ENCODE data around the gene C9orf78.

Gene C9orf78

GRCh38 chr9:129816501-129817435 lies 18.3 kb downstream of the C9orf78 start:
- Mint-ChIP-seq H3K27ac (peak overlapping the region; percentile 66), H3K4me3 (no peak overlapping the region), H3K36me3 (ENCODE audit: low read depth) (peaks cover 90% of the 10 kb centered on the region), H3K27me3 (no peaks in the 10 kb centered on the region), H3K9me3 (no peaks in the 10 kb centered on the region), H3K4me1 (ENCODE audit: low read depth) (peaks cover 16% of the 10 kb centered on the region)
- no peak for DNase-seq

GRCh38 chr9:129815278-129815677 lies 19.8 kb downstream of the C9orf78 start:
- Mint-ChIP-seq H3K36me3 (ENCODE audit: low read depth) (peaks cover 92% of the 10 kb centered on the region), H3K27ac (peak overlapping the region; percentile 71), H3K9me3 (no peaks in the 10 kb centered on the region), H3K4me1 (ENCODE audit: low read depth) (peaks cover 27% of the 10 kb centered on the region), H3K27me3 (no peaks in the 10 kb centered on the region), H3K4me3 (no peak overlapping the region)
- DNase-seq, result no peak

- peaks cover 94% of the 10 kb centered on the region for H3K36me3 Mint-ChIP-seq (ENCODE audit: low read depth)
- H3K4me1 Mint-ChIP-seq (ENCODE audit: low read depth), result peaks cover 27% of the 10 kb centered on the region
- peak overlapping the region; percentile 71 for H3K27ac Mint-ChIP-seq
- no peak overlapping the region for H3K4me3 Mint-ChIP-seq
- H3K27me3 Mint-ChIP-seq, result no peaks in the 10 kb centered on the region
- no peaks in the 10 kb centered on the region for H3K9me3 Mint-ChIP-seq
- DNase-seq, result no peak
These were observed 20.4 kb downstream of the C9orf78 start for GRCh38 chr9:129814432-129815223.

GRCh38 chr9:129813661-129814060 lies 21.4 kb downstream of the C9orf78 start:
- Mint-ChIP-seq H3K27me3 (no peaks in the 10 kb centered on the region), H3K27ac (no peak overlapping the region), H3K9me3 (no peaks in the 10 kb centered on the region), H3K36me3 (ENCODE audit: low read depth) (peaks cover 96% of the 10 kb centered on the region), H3K4me3 (no peak overlapping the region), H3K4me1 (ENCODE audit: low read depth) (peaks cover 29% of the 10 kb centered on the region)
- DNase-seq, result no peak

DNA sequence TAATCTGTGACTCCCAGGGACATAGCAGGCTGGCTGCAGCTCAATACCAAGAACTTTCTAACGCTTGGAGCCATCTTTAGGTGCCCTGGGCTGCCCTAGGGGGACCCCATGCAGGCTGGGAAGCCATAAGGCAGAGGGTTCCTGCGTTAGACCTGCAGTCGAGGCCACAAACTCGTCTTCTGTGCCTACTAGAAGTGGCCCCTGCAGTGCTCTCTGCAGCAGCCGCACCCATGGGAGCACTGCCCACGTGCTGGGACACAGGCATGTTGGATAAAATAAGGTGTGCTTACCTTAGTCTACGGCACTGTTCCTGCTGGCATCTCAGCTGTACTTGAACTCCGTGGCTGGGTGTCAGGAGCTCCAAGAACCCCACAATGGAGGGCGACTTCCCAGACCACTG lies 22.7 kb downstream of the C9orf78 start:
- H3K4me1 Mint-ChIP-seq (ENCODE audit: low read depth), result peaks cover 29% of the 10 kb centered on the region
- peak overlapping the region; percentile 77 for H3K27ac Mint-ChIP-seq
- no peaks in the 10 kb centered on the region for H3K9me3 Mint-ChIP-seq
- H3K4me3 Mint-ChIP-seq, result no peak overlapping the region
- DNase-seq, result no peak
- H3K27me3 Mint-ChIP-seq, result no peaks in the 10 kb centered on the region
- H3K36me3 Mint-ChIP-seq (ENCODE audit: low read depth), result peaks cover 97% of the 10 kb centered on the region

DNA sequence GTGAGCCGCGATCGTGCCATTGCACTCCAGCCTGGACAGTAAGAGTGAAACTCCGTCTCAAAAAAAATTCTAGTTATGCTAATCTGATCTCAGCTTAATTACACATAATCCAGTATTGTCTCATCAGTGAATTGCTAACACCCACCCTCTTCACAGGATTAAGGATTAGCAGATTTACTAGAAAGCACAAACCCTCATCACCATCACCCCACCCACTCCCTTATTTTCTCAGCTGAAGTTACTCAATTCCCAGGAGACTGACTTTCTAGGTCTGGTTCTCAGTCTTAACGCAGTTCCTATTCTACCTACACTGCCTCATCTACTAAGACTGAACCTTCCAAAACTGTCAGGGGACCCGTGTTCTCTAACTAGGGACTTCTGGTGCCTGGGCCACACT lies 23.1 kb downstream of the C9orf78 start:
- peak overlapping the region; percentile 77 for H3K27ac Mint-ChIP-seq
- DNase-seq, result no peak
- H3K4me3 Mint-ChIP-seq, result no peak overlapping the region
- peaks cover 31% of the 10 kb centered on the region for H3K4me1 Mint-ChIP-seq (ENCODE audit: low read depth)
- H3K9me3 Mint-ChIP-seq, result no peaks in the 10 kb centered on the region
- H3K36me3 Mint-ChIP-seq (ENCODE audit: low read depth), result peaks cover 97% of the 10 kb centered on the region
- H3K27me3 Mint-ChIP-seq, result no peaks in the 10 kb centered on the region

DNA sequence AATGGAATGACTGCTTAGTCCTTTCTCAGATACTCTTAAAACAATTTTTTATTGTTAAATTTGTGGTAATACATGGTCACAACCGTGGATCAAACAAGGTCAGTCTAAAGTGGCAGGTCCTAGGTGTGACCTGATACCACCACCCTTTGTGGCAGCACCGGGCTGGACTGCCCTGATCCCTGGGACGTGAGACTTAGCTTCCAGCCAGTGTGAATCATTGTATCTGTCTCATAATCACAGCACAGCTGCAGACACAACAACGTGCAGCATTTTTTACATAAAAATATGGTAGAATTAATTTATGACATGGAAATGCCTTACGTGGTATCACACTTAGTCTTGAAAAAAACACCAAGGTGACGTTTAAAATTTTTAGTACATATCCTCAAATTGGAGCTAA lies 24.3 kb downstream of the C9orf78 start:
- Mint-ChIP-seq H3K27ac (no peak overlapping the region), H3K27me3 (no peaks in the 10 kb centered on the region), H3K4me3 (no peak overlapping the region), H3K9me3 (no peaks in the 10 kb centered on the region), H3K4me1 (ENCODE audit: low read depth) (peaks cover 37% of the 10 kb centered on the region), H3K36me3 (ENCODE audit: low read depth) (peaks cover 97% of the 10 kb centered on the region)
- no peak for DNase-seq

DNA sequence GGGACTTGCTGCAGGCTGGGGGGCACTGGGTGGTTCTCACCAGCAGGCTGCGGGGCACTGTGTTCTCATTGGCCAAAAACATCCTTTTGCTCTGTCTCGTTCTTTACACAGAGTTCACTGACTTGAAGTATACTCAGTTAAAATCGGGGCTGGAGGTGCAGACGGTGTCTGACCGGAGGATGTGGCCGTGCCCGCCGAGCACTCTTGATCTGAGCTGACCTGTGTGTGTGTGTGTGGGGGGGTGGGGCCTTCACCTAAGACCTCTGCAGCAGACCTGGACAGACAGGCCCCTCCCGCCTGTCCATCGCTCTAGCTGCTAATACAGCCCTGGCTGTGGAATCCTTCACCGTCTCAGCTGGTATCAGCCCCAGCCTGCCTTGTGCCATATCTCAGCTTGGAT lies 25.0 kb downstream of the C9orf78 start:
- H3K36me3 Mint-ChIP-seq (ENCODE audit: low read depth), result peaks cover 97% of the 10 kb centered on the region
- no peaks in the 10 kb centered on the region for H3K9me3 Mint-ChIP-seq
- no peak overlapping the region for H3K4me3 Mint-ChIP-seq
- no peak for DNase-seq
- H3K27ac Mint-ChIP-seq, result no peak overlapping the region
- H3K27me3 Mint-ChIP-seq, result no peaks in the 10 kb centered on the region
- H3K4me1 Mint-ChIP-seq (ENCODE audit: low read depth), result peaks cover 41% of the 10 kb centered on the region

GRCh38 chr9:129809346-129809745 lies 25.7 kb downstream of the C9orf78 start:
- no peak for DNase-seq
- Mint-ChIP-seq H3K27me3 (no peaks in the 10 kb centered on the region), H3K4me3 (no peak overlapping the region), H3K36me3 (ENCODE audit: low read depth) (peaks cover 95% of the 10 kb centered on the region), H3K9me3 (no peaks in the 10 kb centered on the region), H3K4me1 (ENCODE audit: low read depth) (peaks cover 43% of the 10 kb centered on the region), H3K27ac (peak overlapping the region; percentile 76)

- peak overlapping the region; percentile 32 for H3K4me3 Mint-ChIP-seq
- peaks cover 34% of the 10 kb centered on the region for H3K4me1 Mint-ChIP-seq (ENCODE audit: low read depth)
- DNase-seq, result no peak
- peak overlapping the region; percentile 70 for H3K27ac Mint-ChIP-seq
- H3K36me3 Mint-ChIP-seq (ENCODE audit: low read depth), result peaks cover 71% of the 10 kb centered on the region
- H3K9me3 Mint-ChIP-seq, result no peaks in the 10 kb centered on the region
- no peaks in the 10 kb centered on the region for H3K27me3 Mint-ChIP-seq
These were observed 29.0 kb downstream of the C9orf78 start for GRCh38 chr9:129806061-129806460.

DNA sequence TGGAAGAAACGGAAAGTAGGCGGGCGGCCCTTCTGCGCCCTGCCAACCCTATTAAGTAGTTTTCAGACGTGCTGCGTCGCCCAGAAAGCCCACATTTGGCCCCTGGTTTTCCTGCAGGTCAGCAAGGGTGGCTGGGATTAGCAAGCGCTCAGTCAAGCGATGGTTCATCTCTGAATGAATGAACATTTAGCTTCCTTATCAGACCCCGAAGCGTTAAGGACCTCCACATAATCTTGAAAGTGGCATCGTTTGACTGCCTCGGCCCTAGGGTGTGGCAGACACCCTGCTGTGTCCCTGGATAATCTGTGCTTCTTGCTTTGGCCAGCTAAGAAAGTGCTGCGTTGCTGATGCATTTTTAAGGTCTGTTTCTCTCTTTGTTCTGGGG lies 31.4 kb downstream of the C9orf78 start:
- no peaks in the 10 kb centered on the region for H3K9me3 Mint-ChIP-seq
- H3K27ac Mint-ChIP-seq, result peak overlapping the region; percentile 94
- H3K36me3 Mint-ChIP-seq (ENCODE audit: low read depth), result peaks cover 47% of the 10 kb centered on the region
- peaks cover 27% of the 10 kb centered on the region for H3K4me1 Mint-ChIP-seq (ENCODE audit: low read depth)
- no peak for DNase-seq
- H3K4me3 Mint-ChIP-seq, result peak overlapping the region; percentile 87
- H3K27me3 Mint-ChIP-seq, result no peaks in the 10 kb centered on the region

DNA sequence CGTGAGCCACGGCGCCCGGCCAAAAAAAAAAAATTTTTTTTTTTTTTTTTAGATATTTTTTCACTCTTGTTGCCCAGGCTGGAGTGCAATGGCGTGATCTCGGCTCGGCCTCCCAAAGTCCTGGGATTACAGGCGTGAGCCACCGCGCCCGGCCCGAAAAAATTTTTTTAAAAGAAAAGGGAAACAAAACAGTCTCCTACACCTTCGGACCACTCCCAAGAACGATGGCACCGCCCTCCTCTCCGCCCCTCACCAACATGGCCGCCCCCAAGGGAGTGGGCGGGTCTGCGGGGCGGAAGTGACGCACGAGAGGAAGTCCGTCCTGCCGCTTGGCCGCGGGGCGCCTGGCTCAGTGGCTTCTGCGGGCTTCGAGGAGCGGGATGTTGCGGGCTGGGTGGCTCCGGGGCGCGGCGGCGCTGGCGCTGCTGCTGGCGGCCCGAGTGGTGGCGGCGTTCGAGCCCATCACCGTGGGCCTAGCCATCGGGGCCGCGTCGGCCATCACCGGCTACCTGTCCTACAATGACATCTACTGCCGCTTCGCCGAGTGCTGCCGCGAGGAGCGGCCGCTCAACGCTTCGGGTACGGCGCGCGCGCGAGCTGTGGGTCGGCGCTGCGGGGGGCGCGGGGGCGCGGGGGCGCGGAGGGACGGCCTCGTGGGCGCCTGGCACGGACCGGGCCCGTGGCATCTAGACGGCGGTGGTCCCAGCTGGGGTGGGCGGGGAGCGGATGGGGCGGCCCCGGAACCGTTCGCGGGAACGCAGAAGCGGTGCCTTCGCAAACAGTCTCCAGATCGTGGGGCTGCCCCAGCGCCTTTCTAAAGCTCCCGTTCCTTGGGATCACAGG lies 32.0 kb downstream of the C9orf78 start, which contains the start of gene TOR1B:
Gene TOR1B, plus strand, starts transcription at position 352 of the 843 bp plus-strand sequence. Its CDS starts 29 bp downstream, at position 381.
- Mint-ChIP-seq H3K27ac (peak within 1 kb of the TSS; percentile 94), H3K27me3 (no peaks in the 10 kb centered on the region), H3K36me3 (ENCODE audit: low read depth) (peaks cover 42% of the 10 kb centered on the region), H3K9me3 (no peaks in the 10 kb centered on the region), H3K4me3 (peak within 1 kb of the TSS; percentile 87), H3K4me1 (ENCODE audit: low read depth) (peaks cover 27% of the 10 kb centered on the region)
- DNase-seq, result peak; percentile 99

- H3K9me3 Mint-ChIP-seq, result no peaks in the 10 kb centered on the region
- no peaks in the 10 kb centered on the region for H3K27me3 Mint-ChIP-seq
- H3K36me3 Mint-ChIP-seq (ENCODE audit: low read depth), result peaks cover 27% of the 10 kb centered on the region
- no peak for DNase-seq
- no peak overlapping the region for H3K27ac Mint-ChIP-seq
- peaks cover 23% of the 10 kb centered on the region for H3K4me1 Mint-ChIP-seq (ENCODE audit: low read depth)
- peak overlapping the region; percentile 24 for H3K4me3 Mint-ChIP-seq
These were observed 33.6 kb downstream of the C9orf78 start for GRCh38 chr9:129801504-129801903.

GRCh38 chr9:129798973-129799372 lies 36.1 kb downstream of the C9orf78 start:
- DNase-seq, result no peak
- H3K27me3 Mint-ChIP-seq, result no peaks in the 10 kb centered on the region
- H3K36me3 Mint-ChIP-seq (ENCODE audit: low read depth), result peaks cover 5% of the 10 kb centered on the region
- peaks cover 5% of the 10 kb centered on the region for H3K4me1 Mint-ChIP-seq (ENCODE audit: low read depth)
- H3K4me3 Mint-ChIP-seq, result no peak overlapping the region
- H3K9me3 Mint-ChIP-seq, result no peaks in the 10 kb centered on the region
- H3K27ac Mint-ChIP-seq, result no peak overlapping the region
